HFFc6 (cell line): ENCODE measurements around the gene GRIK1. TPM values are rescaled to one million over a fixed set of nuclear protein-coding genes. Genes with fewer than 3 reads are reported as not detected.
A peak's percentile ranks its signal among the peaks of the same experiment; 100 is the strongest.
"Not testable (repeated sequence)": the region's sequence is repeated elsewhere in the genome, so short reads cannot be mapped to it uniquely, and the experiment has no call there.

Source experiments
- DNase-seq: peaks from one replicate; pipeline ENCODE4 v3.0.0-alpha.2; 2018
- H3K27ac Mint-ChIP-seq: 2 replicates; pipeline ENCODE4 v1.8.0; 2020; ENCODE audit warnings: mild to moderate bottlenecking, mixed read lengths
- H3K27me3 Mint-ChIP-seq: 2 replicates; pipeline ENCODE4 v1.8.0; 2021; ENCODE audit warnings: mild to moderate bottlenecking, moderate library complexity, mixed read lengths; ENCODE audit not compliant: insufficient read depth
- H3K36me3 Mint-ChIP-seq: 2 replicates; pipeline ENCODE4 v1.8.0; 2021; ENCODE audit warnings: low read depth, mixed read lengths
- H3K4me1 Mint-ChIP-seq: 2 replicates; pipeline ENCODE4 v1.8.0; 2020; ENCODE audit warnings: low read depth, mixed read lengths
- H3K4me3 Mint-ChIP-seq: 2 replicates; pipeline ENCODE4 v1.8.0; 2020; ENCODE audit warnings: mild to moderate bottlenecking, moderate library complexity, mixed read lengths
- H3K9me3 Mint-ChIP-seq: 2 replicates; pipeline ENCODE4 v1.8.0; 2020; ENCODE audit warnings: mild to moderate bottlenecking, mixed read lengths
- total RNA-seq, 6 experiments: library from RNA; stranded (reverse); fragmentation: NEBNext Ultra II Directional; extraction: Animal tissue kit (Norgen Biotek cat#: 25700); gene quantifications; 2 replicates in 1 of 6; 3 replicates in 5 of 6; pipeline ENCODE4 v1.2.3, GENCODE V29; 2021
- TF ChIP-seq, protein P1 (sequence below): fragments of 200-600 bp; sonication (generic); IDR thresholded peaks from 2 replicates; pipeline ENCODE4 v1.5.0; 2021; ENCODE audit warnings: antibody characterized with exemption, mild to moderate bottlenecking

The GRIK1 gene
- total RNA-seq, 6 experiments from 2014 or later = not detected

DNA sequence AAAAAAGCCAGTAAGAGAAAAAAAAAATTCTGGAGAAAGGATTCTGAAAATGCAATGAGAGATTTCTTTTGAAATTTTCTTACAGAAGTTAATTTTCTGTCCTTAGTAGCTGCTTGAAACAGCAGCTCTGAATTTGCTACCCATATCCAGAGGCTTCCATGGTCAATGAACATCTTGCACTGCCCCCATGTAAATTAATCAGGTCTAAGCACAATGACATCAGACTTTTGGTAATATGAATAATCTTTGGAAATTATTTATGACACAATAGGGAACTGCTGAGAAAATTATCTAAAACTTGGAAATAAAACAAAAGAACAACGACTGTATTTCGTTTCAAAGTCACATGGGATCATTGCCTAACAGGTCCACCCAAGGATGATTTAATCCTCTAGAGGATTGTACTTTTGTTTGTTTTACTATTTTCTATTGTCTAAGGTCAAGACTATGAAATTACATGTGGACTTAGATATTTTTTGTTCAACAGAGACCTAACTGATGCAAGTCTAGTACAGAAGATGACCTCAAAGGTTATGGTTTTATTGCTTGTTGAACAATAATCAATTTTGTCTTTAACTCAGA, 328.9 kb downstream of the GRIK1 start:
- peaks cover 1% of the 10 kb centered on the region; the same call in 1 of the 2 replicates for H3K27me3 Mint-ChIP-seq
- H3K4me3 Mint-ChIP-seq = no peak overlapping the region
- H3K4me1 Mint-ChIP-seq = no peaks in the 10 kb centered on the region
- H3K27ac Mint-ChIP-seq = no peak overlapping the region
- no peaks in the 10 kb centered on the region for H3K36me3 Mint-ChIP-seq
- TF ChIP-seq, protein P1, sequence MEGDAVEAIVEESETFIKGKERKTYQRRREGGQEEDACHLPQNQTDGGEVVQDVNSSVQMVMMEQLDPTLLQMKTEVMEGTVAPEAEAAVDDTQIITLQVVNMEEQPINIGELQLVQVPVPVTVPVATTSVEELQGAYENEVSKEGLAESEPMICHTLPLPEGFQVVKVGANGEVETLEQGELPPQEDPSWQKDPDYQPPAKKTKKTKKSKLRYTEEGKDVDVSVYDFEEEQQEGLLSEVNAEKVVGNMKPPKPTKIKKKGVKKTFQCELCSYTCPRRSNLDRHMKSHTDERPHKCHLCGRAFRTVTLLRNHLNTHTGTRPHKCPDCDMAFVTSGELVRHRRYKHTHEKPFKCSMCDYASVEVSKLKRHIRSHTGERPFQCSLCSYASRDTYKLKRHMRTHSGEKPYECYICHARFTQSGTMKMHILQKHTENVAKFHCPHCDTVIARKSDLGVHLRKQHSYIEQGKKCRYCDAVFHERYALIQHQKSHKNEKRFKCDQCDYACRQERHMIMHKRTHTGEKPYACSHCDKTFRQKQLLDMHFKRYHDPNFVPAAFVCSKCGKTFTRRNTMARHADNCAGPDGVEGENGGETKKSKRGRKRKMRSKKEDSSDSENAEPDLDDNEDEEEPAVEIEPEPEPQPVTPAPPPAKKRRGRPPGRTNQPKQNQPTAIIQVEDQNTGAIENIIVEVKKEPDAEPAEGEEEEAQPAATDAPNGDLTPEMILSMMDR = no peak
- no peak for DNase-seq
- peaks cover 4% of the 10 kb centered on the region; the same call in 1 of the 2 replicates for H3K9me3 Mint-ChIP-seq

DNA sequence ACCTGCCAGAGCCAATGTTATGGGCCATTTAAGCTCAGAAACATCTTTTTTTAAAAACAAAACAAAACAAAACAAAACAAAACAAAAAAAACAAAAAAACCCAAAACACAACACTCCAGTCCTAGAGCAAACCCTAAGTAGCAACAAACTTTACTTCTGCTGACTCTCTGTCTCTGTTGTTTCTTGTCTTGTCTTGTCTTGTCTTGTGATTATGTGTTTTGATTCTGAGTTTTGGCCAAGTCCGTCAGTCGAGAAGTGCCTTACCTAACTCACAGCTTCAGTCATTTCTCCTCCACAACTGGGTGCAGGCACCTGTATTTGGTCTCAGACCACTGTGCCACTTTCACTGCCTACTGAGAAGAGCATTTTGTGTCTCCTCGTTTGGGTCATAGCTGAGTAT, 333.2 kb downstream of the GRIK1 start:
- H3K9me3 Mint-ChIP-seq = no peaks in the 10 kb centered on the region
- DNase-seq = no peak
- H3K4me1 Mint-ChIP-seq = no peaks in the 10 kb centered on the region
- H3K4me3 Mint-ChIP-seq = no peak overlapping the region
- H3K27ac Mint-ChIP-seq = no peak overlapping the region
- peaks cover 1% of the 10 kb centered on the region; the same call in 1 of the 2 replicates for H3K27me3 Mint-ChIP-seq
- TF ChIP-seq, protein P1 = no peak
- H3K36me3 Mint-ChIP-seq = no peaks in the 10 kb centered on the region

DNA sequence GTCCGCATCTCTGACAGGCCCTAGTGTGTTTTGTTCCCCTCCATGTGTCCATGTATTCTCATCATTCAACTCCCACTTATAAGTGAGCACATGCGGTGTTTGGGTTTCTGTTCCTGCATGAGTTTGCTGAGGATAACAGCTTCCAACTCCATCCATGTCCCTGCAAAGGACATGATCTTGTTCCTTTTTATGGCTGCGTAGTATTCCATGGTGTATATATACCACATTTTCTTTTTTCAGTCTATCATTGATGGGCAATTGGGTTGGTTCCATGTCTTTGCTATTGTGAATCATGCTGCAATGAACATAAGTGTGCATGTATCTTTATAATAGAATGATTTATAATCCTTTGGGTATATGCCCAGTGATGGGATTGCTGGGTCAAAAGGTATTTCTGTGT, 334.6 kb downstream of the GRIK1 start:
- not testable (repeated sequence) for H3K36me3 Mint-ChIP-seq, H3K9me3 Mint-ChIP-seq, H3K27ac Mint-ChIP-seq, H3K4me3 Mint-ChIP-seq, DNase-seq, H3K4me1 Mint-ChIP-seq, H3K27me3 Mint-ChIP-seq

DNA sequence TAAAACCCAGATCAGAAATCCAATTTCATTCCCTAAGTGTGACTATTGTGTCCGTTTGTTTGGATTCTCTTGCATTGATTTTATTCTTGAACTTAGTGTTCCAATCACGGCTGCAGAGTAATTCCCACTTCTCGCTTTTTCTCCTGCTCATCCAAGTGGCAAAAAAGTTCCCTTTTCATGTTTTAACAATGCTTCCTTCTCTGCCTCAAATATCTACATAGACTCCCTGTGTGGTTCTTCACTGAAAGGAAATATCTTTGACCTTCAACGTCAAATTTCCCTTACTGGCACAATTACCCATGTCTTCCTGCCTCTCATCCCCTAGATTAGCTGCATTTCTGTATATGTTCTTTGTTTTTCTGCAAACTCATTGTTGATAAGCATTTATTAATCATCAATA, 335.7 kb downstream of the GRIK1 start:
- Mint-ChIP-seq H3K9me3 (no peaks in the 10 kb centered on the region), H3K27me3 (peaks cover 1% of the 10 kb centered on the region; the same call in 1 of the 2 replicates), H3K4me1 (no peaks in the 10 kb centered on the region), H3K4me3 (no peak overlapping the region), H3K36me3 (no peaks in the 10 kb centered on the region), H3K27ac (no peak overlapping the region)
- no peak for DNase-seq
- TF ChIP-seq, protein P1 = no peak

DNA sequence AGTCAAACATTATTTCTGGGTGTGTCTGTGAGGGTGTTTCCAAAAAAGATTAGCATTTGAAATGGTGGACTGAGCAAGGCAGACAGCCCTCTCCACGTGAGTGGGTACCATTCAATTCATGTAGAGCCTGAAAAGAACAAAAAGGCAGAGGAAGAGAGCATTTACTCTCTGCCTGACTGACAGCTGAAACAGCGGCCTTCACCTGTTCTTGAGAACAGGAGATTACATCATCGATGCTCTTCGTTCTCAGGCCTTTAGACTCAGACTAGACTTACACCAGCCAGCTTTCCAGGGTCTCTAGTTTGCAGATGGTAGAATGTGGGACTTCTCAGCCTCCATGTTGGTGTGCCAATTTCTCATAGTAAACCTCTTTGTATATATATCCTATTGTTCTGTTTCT, 338.7 kb downstream of the GRIK1 start:
- Mint-ChIP-seq H3K4me3 (no peak overlapping the region), H3K4me1 (no peaks in the 10 kb centered on the region), H3K27me3 (peaks cover 1% of the 10 kb centered on the region; the same call in 1 of the 2 replicates), H3K9me3 (no peaks in the 10 kb centered on the region), H3K27ac (no peak overlapping the region), H3K36me3 (no peaks in the 10 kb centered on the region)
- TF ChIP-seq, protein P1 = no peak
- DNase-seq = no peak

DNA sequence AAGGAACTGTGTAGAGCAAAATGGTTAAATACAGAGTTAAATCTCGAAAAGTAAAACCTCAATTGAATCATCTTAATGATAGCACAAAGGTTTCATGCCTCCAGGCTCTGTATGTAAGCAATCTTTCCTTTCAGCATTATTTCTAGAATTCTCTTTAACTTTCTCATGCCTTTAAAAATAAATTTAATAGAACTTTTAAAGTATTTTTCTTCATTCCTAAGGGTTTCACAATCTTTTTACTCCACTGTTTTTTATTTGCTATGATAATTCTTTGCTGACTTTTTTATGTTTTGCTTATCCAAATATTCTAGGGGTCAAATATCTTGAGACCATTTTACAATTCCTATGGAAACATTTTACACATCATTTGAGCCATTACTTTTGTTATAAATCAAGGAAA, 353.1 kb downstream of the GRIK1 start:
- peak; percentile 19 for DNase-seq
- Mint-ChIP-seq H3K36me3 (no peaks in the 10 kb centered on the region), H3K9me3 (no peaks in the 10 kb centered on the region), H3K27me3 (peaks cover 1% of the 10 kb centered on the region), H3K4me3 (no peak overlapping the region), H3K27ac (no peak overlapping the region; the same call in 1 of the 2 replicates), H3K4me1 (peaks cover 5% of the 10 kb centered on the region; the same call in 1 of the 2 replicates)
- TF ChIP-seq, protein P1 = no peak
